ENCODE measurements around the gene ADGRG2. TPM values are rescaled to one million over a fixed set of nuclear protein-coding genes. Genes with fewer than 3 reads are reported as not detected.

The ADGRG2 gene
- total and polyA plus RNA-seq, 2 of the 13 experiments (the other 11 are each of a cell fraction or from before 2014, with no cell fraction given): not detected

DNA sequence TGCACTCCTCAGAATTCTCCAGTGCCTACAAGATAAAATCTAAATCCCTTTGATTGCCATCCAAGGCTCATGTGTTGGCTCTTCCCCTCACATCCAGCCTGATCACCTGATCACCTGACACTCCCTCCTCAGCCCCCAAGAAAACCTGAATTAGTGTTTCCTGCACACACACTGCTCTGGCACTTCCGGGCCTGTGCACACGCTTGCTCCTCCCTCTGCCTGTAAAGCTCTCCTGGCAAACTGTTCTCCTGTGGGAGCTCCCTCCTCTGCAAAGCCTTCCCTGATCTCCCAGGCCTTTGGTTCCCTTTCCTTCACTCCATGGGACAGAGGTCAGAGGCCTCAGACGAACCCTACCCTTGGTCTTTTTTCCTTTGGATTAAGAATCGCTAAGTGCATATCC, 158.2 kb downstream of the ADGRG2 start (continued):
- no peak for TF ChIP-seq RAD21 (CRISPR knock-in tag; IDR thresholded peaks at IDR 0.05)

DNA sequence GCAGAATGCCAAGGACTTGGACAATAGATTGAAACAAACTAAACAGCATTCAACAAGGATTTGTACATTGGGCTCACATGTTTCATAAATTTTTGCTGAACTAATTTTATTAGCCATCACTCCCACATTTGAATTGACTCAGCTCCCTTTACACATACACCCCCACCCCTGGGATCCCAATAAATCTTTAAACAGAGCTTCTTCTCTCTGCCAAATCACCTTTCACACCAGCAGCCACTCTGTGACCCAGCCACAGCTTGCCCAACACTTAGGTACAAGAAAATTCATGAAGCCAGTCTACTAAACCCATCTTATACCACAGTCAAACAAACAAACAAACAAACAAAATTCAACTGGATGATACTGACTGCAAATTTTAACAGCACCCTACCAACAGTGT, 159.9 kb downstream of the ADGRG2 start:
- CTCF ChIA-PET (ENCODE audit: low intra/inter-chr PET ratio, low total read pairs): no interaction called here
- ATAC-seq (no peak), FAIRE-seq (no peak), DNase-seq (ENCODE audit: low spot score) (no peak)
- intact Hi-C loops (cut with micrococcal nuclease; ENCODE audit: unreplicated experiment): no loop called here
- Histone ChIP-seq H3K27ac (ENCODE audit: extremely low read length, insufficient read depth, low read length) (no peak overlapping the region), H3K4me1 (ENCODE audit: insufficient read depth, low read length) (0 out of 2 replicates have a peak, but pooled peaks cover under 1% of the 10 kb centered on the region), H3K4me3 (replicated peaks in 1 of 3; ENCODE audit: insufficient read depth in 1 of 3, low read depth in 2 of 3, low read length in 3 of 3) (no peak overlapping the region), H3K36me3 (replicated peaks in 1 of 2; ENCODE audit: control insufficient read depth in 1 of 2, insufficient read depth in 2 of 2, low read length in 2 of 2) (peaks cover 1 to 3% of the 10 kb centered on the region in 2 experiments; a peak in 2 of 5 replicates), H2AFZ (ENCODE audit: low read length) (no peak overlapping the region), H3K79me2 (ENCODE audit: insufficient read depth, low read length) (peaks cover 48% of the 10 kb centered on the region), H4K20me1 (ENCODE audit: insufficient read depth, low read length) (peaks cover 28% of the 10 kb centered on the region), H3K9ac (ENCODE audit: insufficient read depth, low read depth, low read length) (no peak overlapping the region), H3K4me2 (ENCODE audit: low read depth, low read length) (no peak overlapping the region), H3K27me3 (ENCODE audit: control insufficient read depth in 1 of 2, insufficient read depth in 2 of 2, low read length in 2 of 2) (no peaks in the 10 kb centered on the region), H3K9me3 (ENCODE audit: low read length) (no peaks in the 10 kb centered on the region)
- in situ Hi-C loops (cut with HindIII; ENCODE audit: extremely low pct_ligation_motif_present, low pct_unique_long_range_greater_than_20kb): no loop called here
- BruUV-seq (replicated peaks): no TSS peak
- TF ChIP-seq ZNF775 (CRISPR knock-in tag; IDR thresholded peaks at IDR 0.05; ENCODE audit: borderline replicate concordance): no peak
- TF ChIP-seq SKI (IDR thresholded peaks at IDR 0.05; ENCODE audit: partially characterized antibody): no peak
- TF ChIP-seq, protein P1, sequence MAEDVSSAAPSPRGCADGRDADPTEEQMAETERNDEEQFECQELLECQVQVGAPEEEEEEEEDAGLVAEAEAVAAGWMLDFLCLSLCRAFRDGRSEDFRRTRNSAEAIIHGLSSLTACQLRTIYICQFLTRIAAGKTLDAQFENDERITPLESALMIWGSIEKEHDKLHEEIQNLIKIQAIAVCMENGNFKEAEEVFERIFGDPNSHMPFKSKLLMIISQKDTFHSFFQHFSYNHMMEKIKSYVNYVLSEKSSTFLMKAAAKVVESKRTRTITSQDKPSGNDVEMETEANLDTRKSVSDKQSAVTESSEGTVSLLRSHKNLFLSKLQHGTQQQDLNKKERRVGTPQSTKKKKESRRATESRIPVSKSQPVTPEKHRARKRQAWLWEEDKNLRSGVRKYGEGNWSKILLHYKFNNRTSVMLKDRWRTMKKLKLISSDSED (CRISPR knock-in tag; IDR thresholded peaks at IDR 0.05): no peak
- TF ChIP-seq CCDC6 (CRISPR knock-in tag; IDR thresholded peaks at IDR 0.05): no peak
- TF ChIP-seq HNRNPUL1 (IDR thresholded peaks at IDR 0.05; ENCODE audit: low read depth, low read length): no peak
- TF ChIP-seq XRCC5 (optimal IDR thresholded peaks at IDR 0.05; ENCODE audit: low read length): no peak
- TF ChIP-seq, protein P2, sequence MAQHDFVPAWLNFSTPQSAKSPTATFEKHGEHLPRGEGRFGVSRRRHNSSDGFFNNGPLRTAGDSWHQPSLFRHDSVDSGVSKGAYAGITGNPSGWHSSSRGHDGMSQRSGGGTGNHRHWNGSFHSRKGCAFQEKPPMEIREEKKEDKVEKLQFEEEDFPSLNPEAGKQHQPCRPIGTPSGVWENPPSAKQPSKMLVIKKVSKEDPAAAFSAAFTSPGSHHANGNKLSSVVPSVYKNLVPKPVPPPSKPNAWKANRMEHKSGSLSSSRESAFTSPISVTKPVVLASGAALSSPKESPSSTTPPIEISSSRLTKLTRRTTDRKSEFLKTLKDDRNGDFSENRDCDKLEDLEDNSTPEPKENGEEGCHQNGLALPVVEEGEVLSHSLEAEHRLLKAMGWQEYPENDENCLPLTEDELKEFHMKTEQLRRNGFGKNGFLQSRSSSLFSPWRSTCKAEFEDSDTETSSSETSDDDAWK (CRISPR knock-in tag; IDR thresholded peaks at IDR 0.05): no peak
- no peak for TF ChIP-seq AKAP8 (CRISPR knock-in tag; IDR thresholded peaks at IDR 0.05)
- POLR2A ChIA-PET: interaction anchor here (0.8 kb wide), 1 partner anchor 22 kb away, joined by 4 read pairs; the partner anchor contains the start of gene PHKA2

Data from HepG2 (cell line).